GM23338 (cell line): ENCODE results near the gene MT1E. TPM values are rescaled to one million over a fixed set of nuclear protein-coding genes. Genes with fewer than 3 reads are reported as not detected.

Source experiments
- ATAC-seq: fragments of 200-7000 bp; cut with Tn5 transposase; 3 replicates; pipeline ENCODE4 v1.9.1; 2020
- DNase-seq: peaks from one replicate; pipeline ENCODE4 v3.0.0-alpha.2; 2015; ENCODE audit warnings: low spot score
- H2AFZ ChIP-seq: fragments of 200-600 bp; sonication (generic); 2 replicates; pipeline ENCODE4 v1.8.0; 2016; ENCODE audit warnings: antibody characterized with exemption, mild to moderate bottlenecking, moderate library complexity
- H3F3A ChIP-seq: fragments of 200-600 bp; sonication (generic); replicated peaks from 2 replicates; pipeline ENCODE4 v1.8.0; 2017; ENCODE audit warnings: antibody characterized with exemption, mixed run types, low read depth
- H3K27ac ChIP-seq: fragments of 200-600 bp; sonication (generic); 2 replicates; pipeline ENCODE4 v1.6.1; 2016; ENCODE audit warnings: low read depth
- H3K27me3 ChIP-seq: fragments of 200-600 bp; sonication (generic); 2 replicates; pipeline ENCODE4 v1.8.0; 2016; ENCODE audit warnings: mild to moderate bottlenecking, mixed run types, moderate library complexity; ENCODE audit not compliant: insufficient read depth
- H3K36me3 ChIP-seq: fragments of 200-600 bp; sonication (generic); 2 replicates; pipeline ENCODE4 v1.8.0; 2016; ENCODE audit warnings: mild to moderate bottlenecking; ENCODE audit not compliant: insufficient read depth
- H3K4me1 ChIP-seq: fragments of 200-600 bp; sonication (generic); 2 replicates; pipeline ENCODE4 v1.8.0; 2016; ENCODE audit warnings: mild to moderate bottlenecking, moderate library complexity; ENCODE audit not compliant: insufficient read depth
- H3K4me2 ChIP-seq: fragments of 200-600 bp; sonication (generic); 2 replicates; pipeline ENCODE4 v1.7.1; 2017; ENCODE audit warnings: mixed run types
- H3K4me3 ChIP-seq: fragments of 200-600 bp; sonication (generic); 2 replicates; pipeline ENCODE4 v1.6.1; 2016; ENCODE audit warnings: mixed run types
- H3K79me2 ChIP-seq: fragments of 200-600 bp; sonication (generic); replicated peaks from 2 replicates; pipeline ENCODE4 v1.8.0; 2017; ENCODE audit warnings: mild to moderate bottlenecking; ENCODE audit not compliant: insufficient read depth
- H3K9me2 ChIP-seq: fragments of 200-600 bp; sonication (generic); 2 replicates; pipeline ENCODE4 v1.8.0; 2017; ENCODE audit not compliant: insufficient read depth
- H4K20me1 ChIP-seq: fragments of 200-600 bp; sonication (generic); replicated peaks from 2 replicates; pipeline ENCODE4 v1.8.0; 2017; ENCODE audit warnings: mild to moderate bottlenecking; ENCODE audit not compliant: insufficient read depth
- H3K27ac Mint-ChIP-seq: 2 replicates; pipeline ENCODE4 v1.8.0; 2020; ENCODE audit warnings: inconsistent platforms, mild to moderate bottlenecking, moderate library complexity, mixed read lengths
- H3K27me3 Mint-ChIP-seq: 3 replicates; pipeline ENCODE4 v1.8.0; 2022; ENCODE audit warnings: low read depth, mild to moderate bottlenecking, moderate library complexity, mixed read lengths, inconsistent platforms; ENCODE audit not compliant: insufficient read depth, poor library complexity
- H3K36me3 Mint-ChIP-seq: 3 replicates; pipeline ENCODE4 v1.8.0; 2021; ENCODE audit warnings: low read depth, mild to moderate bottlenecking, inconsistent platforms, moderate library complexity, mixed read lengths
- H3K4me1 Mint-ChIP-seq: 3 replicates; pipeline ENCODE4 v1.8.0; 2020; ENCODE audit warnings: mild to moderate bottlenecking, inconsistent platforms, mixed read lengths
- H3K4me3 Mint-ChIP-seq: 3 replicates; pipeline ENCODE4 v1.8.0; 2021; ENCODE audit warnings: moderate library complexity, mild to moderate bottlenecking, inconsistent platforms, mixed read lengths
- H3K9me3 Mint-ChIP-seq: 3 replicates; pipeline ENCODE4 v1.8.0; 2020; ENCODE audit warnings: moderate library complexity, mild to moderate bottlenecking, inconsistent platforms, mixed read lengths
- CREB1 ChIP-seq: fragments of 250-450 bp; sonication (Bioruptor Pico); IDR thresholded peaks from 2 replicates; pipeline ENCODE4 v1.5.0; 2020; ENCODE audit warnings: low read depth, mild to moderate bottlenecking, moderate library complexity
- EZH2 ChIP-seq: fragments of 200-600 bp; sonication (generic); IDR thresholded peaks from one replicate; pipeline ENCODE4 v1.8.0; 2017; ENCODE audit warnings: antibody characterized with exemption, mild to moderate bottlenecking, low read depth; ENCODE audit not compliant: unreplicated experiment
- EZH2phosphoT487 ChIP-seq: fragments of 200-600 bp; sonication (generic); IDR thresholded peaks from one replicate; pipeline ENCODE4 v1.8.1; 2018; ENCODE audit warnings: antibody characterized with exemption; ENCODE audit not compliant: unreplicated experiment
- NANOG ChIP-seq: IDR thresholded peaks from 2 replicates; pipeline ENCODE4 v1.6.1; 2016; ENCODE audit warnings: antibody characterized with exemption, borderline replicate concordance
- POLR2AphosphoS5 ChIP-seq: IDR thresholded peaks from 2 replicates; pipeline ENCODE4 v1.6.1; 2016; ENCODE audit warnings: antibody characterized with exemption, low read depth
- ZNF114 ChIP-seq: fragments of 250-450 bp; sonication (Bioruptor Pico); IDR thresholded peaks from 2 replicates; pipeline ENCODE4 v1.5.0; 2020; ENCODE audit warnings: mild to moderate bottlenecking, moderate library complexity
- ZNF331 ChIP-seq: fragments of 250-450 bp; sonication (Bioruptor Pico); IDR thresholded peaks from 2 replicates; pipeline ENCODE4 v1.5.0; 2020; ENCODE audit warnings: low read depth, mild to moderate bottlenecking, moderate library complexity
- polyA plus RNA-seq: library from polyadenylated mRNA; unstranded; fragments of >200 nt; fragmentation: Nextera tagmentation; extraction: Ambion mirVana; gene quantifications from 2 replicates; pipeline ENCODE4 v1.2.1, GENCODE V29; 2016
- total RNA-seq: library from RNA; depleted of rRNA; stranded (reverse); fragments of >200 nt; shearing (Covaris generic); gene quantifications from 2 replicates; pipeline ENCODE4 v1.2.3, GENCODE V29; 2014
- TF ChIP-seq, protein P1 (sequence below): IDR thresholded peaks from 2 replicates; pipeline ENCODE4 v1.6.1; 2016; ENCODE audit warnings: antibody characterized with exemption
- TF ChIP-seq, protein P2 (sequence below): IDR thresholded peaks from one replicate; pipeline ENCODE4 v1.6.1; 2018; ENCODE audit warnings: antibody characterized with exemption; ENCODE audit not compliant: unreplicated experiment
- TF ChIP-seq, protein P3 (sequence below): fragments of 250-450 bp; sonication (Bioruptor Pico); IDR thresholded peaks from 2 replicates; pipeline ENCODE4 v1.5.0; 2020; ENCODE audit warnings: mild to moderate bottlenecking, moderate library complexity

MT1E gene
- total and polyA plus RNA-seq, 2 experiments from 2014 or later = 31.0 to 121 TPM

DNA sequence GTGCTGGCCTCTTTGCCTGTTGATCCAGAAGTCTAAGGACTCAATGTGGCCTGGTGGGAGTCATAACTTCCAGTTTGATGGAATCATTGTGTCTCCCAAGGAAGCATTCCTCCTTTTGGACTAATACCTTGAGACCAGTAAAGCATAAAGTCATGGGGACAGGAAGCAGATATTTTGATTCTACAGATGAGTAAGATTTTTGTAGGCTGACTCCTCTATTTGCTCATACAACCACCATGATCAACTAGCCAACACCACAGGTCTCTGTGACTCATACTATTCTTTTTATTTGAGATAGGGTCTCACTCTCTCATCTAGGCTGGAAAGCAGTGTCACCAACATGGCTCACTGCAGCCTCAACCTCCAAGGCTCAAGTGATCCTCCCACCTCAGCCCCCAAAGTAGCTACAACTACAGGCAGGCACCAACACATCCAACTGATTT lies 11.0 kb upstream of the MT1E start:
- Histone ChIP-seq H3K9me2 (no peaks in the 10 kb centered on the region), H3K4me2 (no peak overlapping the region), H3K36me3 (no peaks in the 10 kb centered on the region), H2AFZ (no peak overlapping the region), H3K4me1 (peaks cover 38% of the 10 kb centered on the region), H3K27me3 (peaks cover 99% of the 10 kb centered on the region), H3K4me3 (no peak overlapping the region), H3K27ac (no peak overlapping the region), H4K20me1 (0 out of 2 replicates have a peak, but pooled peaks cover 9% of the 10 kb centered on the region), H3K79me2 (no peaks in the 10 kb centered on the region), H3F3A (peaks cover 6% of the 10 kb centered on the region; the same call in 1 of the 2 replicates)
- no peak overlapping the region for H3K4me3 Mint-ChIP-seq
- TF ChIP-seq, protein P1, sequence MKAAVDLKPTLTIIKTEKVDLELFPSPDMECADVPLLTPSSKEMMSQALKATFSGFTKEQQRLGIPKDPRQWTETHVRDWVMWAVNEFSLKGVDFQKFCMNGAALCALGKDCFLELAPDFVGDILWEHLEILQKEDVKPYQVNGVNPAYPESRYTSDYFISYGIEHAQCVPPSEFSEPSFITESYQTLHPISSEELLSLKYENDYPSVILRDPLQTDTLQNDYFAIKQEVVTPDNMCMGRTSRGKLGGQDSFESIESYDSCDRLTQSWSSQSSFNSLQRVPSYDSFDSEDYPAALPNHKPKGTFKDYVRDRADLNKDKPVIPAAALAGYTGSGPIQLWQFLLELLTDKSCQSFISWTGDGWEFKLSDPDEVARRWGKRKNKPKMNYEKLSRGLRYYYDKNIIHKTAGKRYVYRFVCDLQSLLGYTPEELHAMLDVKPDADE = no peak
- TF ChIP-seq EZH2 (peak; percentile 28), EZH2phosphoT487 (no peak), NANOG (no peak), ZNF114 (no peak), ZNF331 (CRISPR knock-in tag) (no peak), POLR2AphosphoS5 (no peak)
- DNase-seq (no peak), ATAC-seq (no peak)
- peaks cover 29% of the 10 kb centered on the region for H3K4me1 Mint-ChIP-seq
- peaks cover 1% of the 10 kb centered on the region; the same call in 1 of the 3 replicates for H3K36me3 Mint-ChIP-seq
- H3K9me3 Mint-ChIP-seq = no peaks in the 10 kb centered on the region
- H3K27me3 Mint-ChIP-seq = peaks cover 72% of the 10 kb centered on the region
- H3K27ac Mint-ChIP-seq = no peak overlapping the region

DNA sequence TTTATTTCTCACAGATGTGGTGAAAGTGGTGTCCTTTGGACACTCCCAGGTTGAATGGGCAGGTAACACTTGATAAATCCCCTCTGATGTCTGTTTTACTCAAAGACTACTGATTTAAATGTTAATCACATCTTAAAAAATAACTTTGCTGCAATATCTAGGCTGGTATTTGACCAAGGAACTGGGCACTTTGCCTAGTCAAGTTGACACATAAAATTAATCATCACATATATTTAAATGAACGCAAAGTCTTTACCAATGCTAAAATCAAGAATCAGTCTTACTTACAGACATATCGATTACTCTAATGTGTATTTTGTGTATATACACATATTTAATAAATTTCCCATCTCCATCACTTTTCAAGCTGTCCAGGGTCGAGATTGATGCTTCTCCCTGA lies 10.2 kb upstream of the MT1E start:
- H3K9me2 ChIP-seq = no peaks in the 10 kb centered on the region
- H2AFZ ChIP-seq = no peak overlapping the region
- H3K27ac ChIP-seq = no peak overlapping the region
- H3F3A ChIP-seq = 0 out of 2 replicates have a peak, but pooled peaks cover 4% of the 10 kb centered on the region
- peaks cover 99% of the 10 kb centered on the region for H3K27me3 ChIP-seq
- H3K36me3 ChIP-seq = no peaks in the 10 kb centered on the region
- no peak overlapping the region for H3K4me2 ChIP-seq
- H3K9me3 Mint-ChIP-seq = no peaks in the 10 kb centered on the region
- H3K4me3 ChIP-seq = no peak overlapping the region
- 0 out of 2 replicates have a peak, but pooled peaks cover 9% of the 10 kb centered on the region for H4K20me1 ChIP-seq
- DNase-seq (no peak), ATAC-seq (no peak)
- peaks cover 72% of the 10 kb centered on the region for H3K27me3 Mint-ChIP-seq
- H3K27ac Mint-ChIP-seq = no peak overlapping the region
- peaks cover 28% of the 10 kb centered on the region for H3K4me1 Mint-ChIP-seq
- peaks cover 30% of the 10 kb centered on the region for H3K4me1 ChIP-seq
- H3K4me3 Mint-ChIP-seq = no peak overlapping the region
- H3K79me2 ChIP-seq = no peaks in the 10 kb centered on the region
- no peaks in the 10 kb centered on the region for H3K36me3 Mint-ChIP-seq
- TF ChIP-seq, protein P2, sequence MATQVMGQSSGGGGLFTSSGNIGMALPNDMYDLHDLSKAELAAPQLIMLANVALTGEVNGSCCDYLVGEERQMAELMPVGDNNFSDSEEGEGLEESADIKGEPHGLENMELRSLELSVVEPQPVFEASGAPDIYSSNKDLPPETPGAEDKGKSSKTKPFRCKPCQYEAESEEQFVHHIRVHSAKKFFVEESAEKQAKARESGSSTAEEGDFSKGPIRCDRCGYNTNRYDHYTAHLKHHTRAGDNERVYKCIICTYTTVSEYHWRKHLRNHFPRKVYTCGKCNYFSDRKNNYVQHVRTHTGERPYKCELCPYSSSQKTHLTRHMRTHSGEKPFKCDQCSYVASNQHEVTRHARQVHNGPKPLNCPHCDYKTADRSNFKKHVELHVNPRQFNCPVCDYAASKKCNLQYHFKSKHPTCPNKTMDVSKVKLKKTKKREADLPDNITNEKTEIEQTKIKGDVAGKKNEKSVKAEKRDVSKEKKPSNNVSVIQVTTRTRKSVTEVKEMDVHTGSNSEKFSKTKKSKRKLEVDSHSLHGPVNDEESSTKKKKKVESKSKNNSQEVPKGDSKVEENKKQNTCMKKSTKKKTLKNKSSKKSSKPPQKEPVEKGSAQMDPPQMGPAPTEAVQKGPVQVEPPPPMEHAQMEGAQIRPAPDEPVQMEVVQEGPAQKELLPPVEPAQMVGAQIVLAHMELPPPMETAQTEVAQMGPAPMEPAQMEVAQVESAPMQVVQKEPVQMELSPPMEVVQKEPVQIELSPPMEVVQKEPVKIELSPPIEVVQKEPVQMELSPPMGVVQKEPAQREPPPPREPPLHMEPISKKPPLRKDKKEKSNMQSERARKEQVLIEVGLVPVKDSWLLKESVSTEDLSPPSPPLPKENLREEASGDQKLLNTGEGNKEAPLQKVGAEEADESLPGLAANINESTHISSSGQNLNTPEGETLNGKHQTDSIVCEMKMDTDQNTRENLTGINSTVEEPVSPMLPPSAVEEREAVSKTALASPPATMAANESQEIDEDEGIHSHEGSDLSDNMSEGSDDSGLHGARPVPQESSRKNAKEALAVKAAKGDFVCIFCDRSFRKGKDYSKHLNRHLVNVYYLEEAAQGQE = no peak
- TF ChIP-seq, protein P3, sequence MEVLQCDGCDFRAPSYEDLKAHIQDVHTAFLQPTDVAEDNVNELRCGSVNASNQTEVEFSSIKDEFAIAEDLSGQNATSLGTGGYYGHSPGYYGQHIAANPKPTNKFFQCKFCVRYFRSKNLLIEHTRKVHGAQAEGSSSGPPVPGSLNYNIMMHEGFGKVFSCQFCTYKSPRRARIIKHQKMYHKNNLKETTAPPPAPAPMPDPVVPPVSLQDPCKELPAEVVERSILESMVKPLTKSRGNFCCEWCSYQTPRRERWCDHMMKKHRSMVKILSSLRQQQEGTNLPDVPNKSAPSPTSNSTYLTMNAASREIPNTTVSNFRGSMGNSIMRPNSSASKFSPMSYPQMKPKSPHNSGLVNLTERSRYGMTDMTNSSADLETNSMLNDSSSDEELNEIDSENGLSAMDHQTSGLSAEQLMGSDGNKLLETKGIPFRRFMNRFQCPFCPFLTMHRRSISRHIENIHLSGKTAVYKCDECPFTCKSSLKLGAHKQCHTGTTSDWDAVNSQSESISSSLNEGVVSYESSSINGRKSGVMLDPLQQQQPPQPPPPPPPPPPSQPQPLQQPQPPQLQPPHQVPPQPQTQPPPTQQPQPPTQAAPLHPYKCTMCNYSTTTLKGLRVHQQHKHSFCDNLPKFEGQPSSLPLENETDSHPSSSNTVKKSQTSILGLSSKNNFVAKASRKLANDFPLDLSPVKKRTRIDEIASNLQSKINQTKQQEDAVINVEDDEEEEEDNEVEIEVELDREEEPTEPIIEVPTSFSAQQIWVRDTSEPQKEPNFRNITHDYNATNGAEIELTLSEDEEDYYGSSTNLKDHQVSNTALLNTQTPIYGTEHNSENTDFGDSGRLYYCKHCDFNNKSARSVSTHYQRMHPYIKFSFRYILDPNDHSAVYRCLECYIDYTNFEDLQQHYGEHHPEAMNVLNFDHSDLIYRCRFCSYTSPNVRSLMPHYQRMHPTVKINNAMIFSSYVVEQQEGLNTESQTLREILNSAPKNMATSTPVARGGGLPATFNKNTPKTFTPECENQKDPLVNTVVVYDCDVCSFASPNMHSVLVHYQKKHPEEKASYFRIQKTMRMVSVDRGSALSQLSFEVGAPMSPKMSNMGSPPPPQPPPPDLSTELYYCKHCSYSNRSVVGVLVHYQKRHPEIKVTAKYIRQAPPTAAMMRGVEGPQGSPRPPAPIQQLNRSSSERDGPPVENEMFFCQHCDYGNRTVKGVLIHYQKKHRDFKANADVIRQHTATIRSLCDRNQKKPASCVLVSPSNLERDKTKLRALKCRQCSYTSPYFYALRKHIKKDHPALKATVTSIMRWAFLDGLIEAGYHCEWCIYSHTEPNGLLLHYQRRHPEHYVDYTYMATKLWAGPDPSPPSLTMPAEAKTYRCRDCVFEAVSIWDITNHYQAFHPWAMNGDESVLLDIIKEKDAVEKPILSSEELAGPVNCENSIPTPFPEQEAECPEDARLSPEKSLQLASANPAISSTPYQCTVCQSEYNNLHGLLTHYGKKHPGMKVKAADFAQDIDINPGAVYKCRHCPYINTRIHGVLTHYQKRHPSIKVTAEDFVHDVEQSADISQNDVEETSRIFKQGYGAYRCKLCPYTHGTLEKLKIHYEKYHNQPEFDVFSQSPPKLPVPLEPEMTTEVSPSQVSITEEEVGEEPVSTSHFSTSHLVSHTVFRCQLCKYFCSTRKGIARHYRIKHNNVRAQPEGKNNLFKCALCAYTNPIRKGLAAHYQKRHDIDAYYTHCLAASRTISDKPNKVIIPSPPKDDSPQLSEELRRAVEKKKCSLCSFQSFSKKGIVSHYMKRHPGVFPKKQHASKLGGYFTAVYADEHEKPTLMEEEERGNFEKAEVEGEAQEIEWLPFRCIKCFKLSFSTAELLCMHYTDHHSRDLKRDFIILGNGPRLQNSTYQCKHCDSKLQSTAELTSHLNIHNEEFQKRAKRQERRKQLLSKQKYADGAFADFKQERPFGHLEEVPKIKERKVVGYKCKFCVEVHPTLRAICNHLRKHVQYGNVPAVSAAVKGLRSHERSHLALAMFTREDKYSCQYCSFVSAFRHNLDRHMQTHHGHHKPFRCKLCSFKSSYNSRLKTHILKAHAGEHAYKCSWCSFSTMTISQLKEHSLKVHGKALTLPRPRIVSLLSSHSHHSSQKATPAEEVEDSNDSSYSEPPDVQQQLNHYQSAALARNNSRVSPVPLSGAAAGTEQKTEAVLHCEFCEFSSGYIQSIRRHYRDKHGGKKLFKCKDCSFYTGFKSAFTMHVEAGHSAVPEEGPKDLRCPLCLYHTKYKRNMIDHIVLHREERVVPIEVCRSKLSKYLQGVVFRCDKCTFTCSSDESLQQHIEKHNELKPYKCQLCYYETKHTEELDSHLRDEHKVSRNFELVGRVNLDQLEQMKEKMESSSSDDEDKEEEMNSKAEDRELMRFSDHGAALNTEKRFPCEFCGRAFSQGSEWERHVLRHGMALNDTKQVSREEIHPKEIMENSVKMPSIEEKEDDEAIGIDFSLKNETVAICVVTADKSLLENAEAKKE (CRISPR knock-in tag) = no peak
- TF ChIP-seq, protein P1 = no peak
- TF ChIP-seq ZNF114 (no peak), CREB1 (no peak)
